Dedifferentiated amniotic fluid mesenchymal stem cell (primary cell): ENCODE results near the gene MRPS24.
"Not testable (repeated sequence)": the region's sequence is repeated elsewhere in the genome, so short reads cannot be mapped to it uniquely, and the experiment has no call there.

Experiments
- DNase-seq: peaks from one replicate; pipeline ENCODE4 v3.0.0-alpha.2; 2016; ENCODE audit errors: extremely low spot score

MRPS24 gene

DNA sequence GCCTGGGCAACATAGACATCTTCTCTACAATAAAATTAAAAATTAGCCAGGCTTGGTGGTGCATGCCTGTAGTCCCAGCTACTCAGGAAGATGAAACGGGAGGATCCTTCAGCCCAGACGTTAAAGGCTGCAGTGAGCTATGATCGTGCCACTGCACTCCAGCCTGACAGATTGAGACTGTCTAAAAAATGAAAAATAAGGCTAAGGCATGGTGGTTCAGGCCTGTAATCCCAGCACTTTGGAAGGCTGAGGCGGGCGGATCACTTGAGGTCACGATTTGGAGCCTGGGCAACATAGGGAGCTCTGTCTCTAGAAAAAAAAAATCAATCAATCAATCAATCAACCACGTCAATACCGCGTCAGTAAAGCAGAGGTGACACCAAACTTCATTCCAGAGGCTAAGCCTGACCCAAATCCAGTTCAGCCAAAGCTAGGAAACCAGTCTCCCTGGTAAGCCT lies 31.1 kb downstream of the MRPS24 start:
- DNase-seq: no peak

DNA sequence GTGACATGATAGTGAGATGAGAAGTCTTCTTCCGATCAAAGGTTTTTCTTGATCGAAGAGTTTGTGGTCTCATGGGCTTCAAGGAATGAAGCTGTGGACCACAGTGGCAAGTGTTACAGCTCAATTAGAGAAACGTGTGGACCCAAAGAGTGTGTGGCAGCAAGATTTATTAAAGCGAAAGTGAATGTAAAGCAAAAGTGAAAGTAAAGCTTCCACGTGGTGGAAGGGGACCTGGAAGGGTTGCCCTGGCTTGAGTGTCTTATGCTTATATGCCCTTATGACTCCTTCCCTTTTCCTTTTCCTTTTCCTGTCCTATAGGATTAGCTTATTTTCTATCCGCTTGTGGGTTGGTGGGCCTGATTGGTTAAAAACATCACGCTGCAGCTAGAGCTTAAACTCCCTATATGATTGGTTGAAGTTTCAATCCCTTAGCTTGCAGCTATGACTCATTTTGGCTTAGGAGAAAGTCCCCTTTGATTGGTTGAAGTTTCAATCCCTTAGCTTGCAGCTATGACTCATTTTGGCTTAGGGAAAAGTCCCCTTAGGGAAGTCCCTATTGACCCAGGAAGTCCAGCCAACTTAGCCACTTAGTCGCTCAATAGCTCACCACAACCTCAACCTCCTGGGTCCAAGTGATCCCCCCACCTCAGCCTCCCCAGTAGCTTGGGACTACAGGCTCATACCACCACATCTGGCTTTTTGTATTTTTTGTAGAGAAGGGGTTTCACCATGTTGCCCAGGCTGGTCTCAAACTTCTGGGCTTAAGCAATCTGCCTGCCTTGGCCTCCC lies 34.7 kb downstream of the MRPS24 start:
- DNase-seq: no peak

DNA sequence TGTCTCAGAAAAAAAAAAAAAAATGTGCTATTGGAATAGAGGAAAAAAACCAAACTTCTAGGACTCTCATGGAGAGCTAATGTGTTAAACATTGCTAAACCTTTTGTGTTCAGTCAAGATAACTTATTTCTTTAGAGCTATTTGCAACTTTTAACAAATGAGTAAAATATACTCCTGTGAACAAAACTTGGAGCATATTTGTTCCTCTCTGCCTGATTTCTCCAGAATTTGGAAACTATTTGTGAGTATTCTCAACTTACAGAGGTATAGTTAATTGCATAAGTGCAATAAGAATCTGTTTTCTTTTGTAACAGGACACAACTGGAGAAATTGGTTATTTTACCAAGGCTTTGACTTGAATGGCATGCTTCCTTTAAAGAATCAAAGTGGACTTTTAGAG lies 38.4 kb downstream of the MRPS24 start:
- DNase-seq: not testable (repeated sequence)

DNA sequence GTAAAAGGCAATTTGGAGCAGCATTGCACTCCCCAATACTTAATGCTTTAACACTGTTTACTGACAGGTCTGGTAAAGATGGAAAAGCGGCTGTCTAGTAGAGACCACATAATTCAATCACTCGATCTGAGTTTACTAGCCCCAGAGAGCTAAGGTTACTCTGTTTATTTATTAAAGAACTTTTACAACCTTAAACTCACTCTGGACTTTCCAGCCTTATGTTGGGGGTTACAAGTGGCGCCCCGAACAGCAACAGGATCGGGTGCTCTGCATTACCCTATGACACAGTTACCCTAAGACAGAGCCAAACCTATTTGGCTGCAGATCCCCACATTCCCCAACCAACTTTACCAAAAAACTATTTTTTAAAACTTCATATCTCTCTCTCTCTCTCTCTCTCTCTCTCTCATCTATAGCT lies 43.9 kb downstream of the MRPS24 start:
- no peak for DNase-seq

DNA sequence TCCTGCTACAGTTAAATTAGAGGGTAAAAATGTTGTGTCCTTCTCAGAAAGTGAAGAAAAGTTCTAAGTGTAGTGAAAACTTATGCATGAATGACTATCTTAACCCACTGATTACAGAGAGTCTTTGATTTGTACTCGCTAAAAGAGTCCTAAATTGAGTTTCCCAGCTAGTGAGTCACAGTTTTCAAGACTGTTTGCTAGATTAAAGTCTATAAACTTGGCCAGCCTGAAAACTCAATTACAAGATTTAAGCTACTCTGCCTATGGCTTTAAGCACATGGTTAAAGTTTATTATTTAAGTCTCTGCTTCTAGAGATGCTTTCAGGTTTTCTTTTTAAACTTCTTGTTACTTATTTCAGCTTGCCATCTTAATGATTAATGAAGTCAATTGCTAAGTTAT lies 44.4 kb downstream of the MRPS24 start:
- DNase-seq: no peak

DNA sequence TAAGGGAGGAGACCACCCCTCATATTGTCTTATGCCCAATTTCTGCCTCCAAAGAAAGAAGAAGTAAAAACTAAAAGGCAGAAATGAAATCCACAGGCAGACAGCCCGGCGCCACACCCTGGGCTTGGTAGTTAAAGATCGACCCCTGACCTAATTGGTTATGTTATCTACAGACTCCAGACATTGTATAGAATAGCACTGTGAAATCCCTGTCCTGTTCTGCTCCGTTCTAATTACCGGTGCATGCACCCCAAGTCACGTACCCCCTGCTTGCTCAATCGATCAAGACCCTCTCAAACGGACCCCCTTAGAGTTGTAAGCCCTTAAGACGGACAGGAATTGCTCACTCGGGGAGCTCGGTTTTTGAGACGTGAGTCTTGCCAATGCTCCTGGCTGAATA lies 44.8 kb downstream of the MRPS24 start:
- DNase-seq: not testable (repeated sequence)

DNA sequence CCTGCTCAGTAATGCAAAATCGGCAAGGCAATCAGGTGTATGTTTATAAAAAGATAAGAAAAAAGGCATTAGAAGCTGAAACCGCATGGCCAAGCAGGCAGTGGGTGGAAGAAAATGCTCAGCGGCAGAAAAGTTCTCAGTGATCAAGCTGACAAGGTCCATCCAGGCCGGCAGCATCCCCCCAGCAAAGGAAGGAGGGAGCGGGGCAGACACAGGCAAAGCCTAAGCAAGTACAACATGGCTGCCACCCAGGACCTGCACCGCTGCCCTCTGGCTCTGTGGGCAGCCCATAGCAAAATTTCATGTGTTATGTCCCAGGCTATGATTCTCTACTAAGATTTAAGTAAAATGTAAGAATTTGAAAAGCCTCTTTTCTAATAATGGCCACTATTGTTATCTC lies 45.4 kb downstream of the MRPS24 start:
- no peak for DNase-seq

DNA sequence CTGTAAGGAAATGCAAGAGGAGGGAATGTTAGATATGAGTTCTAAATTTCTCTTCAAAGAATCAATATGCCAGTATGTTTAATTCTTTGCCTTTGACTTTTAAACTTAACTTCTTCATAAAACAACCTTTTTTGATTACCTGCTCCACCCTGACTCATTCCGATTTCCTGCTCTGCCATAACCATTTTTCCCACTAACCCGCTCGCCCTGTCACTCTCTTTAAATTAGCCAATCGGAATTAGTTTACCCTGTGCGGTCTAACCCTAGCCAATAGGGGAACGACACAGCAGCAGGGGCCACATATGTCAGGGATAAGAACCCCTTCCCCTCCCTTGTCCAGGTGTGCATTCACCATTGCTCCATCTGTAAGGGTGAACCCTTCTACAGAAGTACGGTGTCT lies 45.9 kb downstream of the MRPS24 start:
- DNase-seq: not testable (repeated sequence)
